ENCODE data around the gene TMEM175.

TMEM175 gene

GRCh38 chr4:966266-967112, 34.2 kb downstream of the TMEM175 start:
- H3K4me3 ChIP-seq (ENCODE audit: low read length), result no peak overlapping the region
- no CpG with 5 or more reads among the region's 48 CpGs for WGBS (ENCODE audit: insufficient coverage, insufficient read length)
- H3K36me3 ChIP-seq (ENCODE audit: control insufficient read depth, insufficient read depth, low read length), result peaks cover 5% of the 10 kb centered on the region; the same call in 1 of the 2 replicates
- peaks cover 3% of the 10 kb centered on the region for H3K4me1 ChIP-seq (ENCODE audit: control insufficient read depth, insufficient read depth, low read length)
- H3K27ac ChIP-seq (ENCODE audit: low read length), result no peak overlapping the region
- no peaks in the 10 kb centered on the region for H3K9me3 ChIP-seq (ENCODE audit: control insufficient read depth, insufficient read depth, low read length)
- DNase-seq (ENCODE audit: low read depth, low spot score), result no peak
- no peaks in the 10 kb centered on the region for H3K27me3 ChIP-seq (ENCODE audit: control insufficient read depth, insufficient read depth, low read length)

GRCh38 chr4:967113-968104, 35.1 kb downstream of the TMEM175 start:
- no peaks in the 10 kb centered on the region; the same call in 1 of the 2 replicates for H3K27me3 ChIP-seq (ENCODE audit: control insufficient read depth, insufficient read depth, low read length)
- no peak for DNase-seq (ENCODE audit: low read depth, low spot score)
- peak overlapping the region; percentile 9; the same call in 1 of the 2 replicates for H3K4me3 ChIP-seq (ENCODE audit: low read length)

GRCh38 chr4:968221-968620, 36.0 kb downstream of the TMEM175 start:
- peaks cover 3% of the 10 kb centered on the region for H3K4me1 ChIP-seq (ENCODE audit: control insufficient read depth, insufficient read depth, low read length)
- DNase-seq (ENCODE audit: low read depth, low spot score), result no peak
- H3K36me3 ChIP-seq (ENCODE audit: control insufficient read depth, insufficient read depth, low read length), result peaks cover 4% of the 10 kb centered on the region; the same call in 1 of the 2 replicates
- H3K27me3 ChIP-seq (ENCODE audit: control insufficient read depth, insufficient read depth, low read length), result no peaks in the 10 kb centered on the region; the same call in 1 of the 2 replicates
- H3K27ac ChIP-seq (ENCODE audit: low read length), result no peak overlapping the region
- H3K4me3 ChIP-seq (ENCODE audit: low read length), result no peak overlapping the region; the same call in 1 of the 2 replicates
- no CpG with 5 or more reads among the region's 24 CpGs for WGBS (ENCODE audit: insufficient coverage, insufficient read length)
- no peaks in the 10 kb centered on the region for H3K9me3 ChIP-seq (ENCODE audit: control insufficient read depth, insufficient read depth, low read length)

More at GRCh38 chr4:967113-968104, 35.1 kb downstream of the TMEM175 start:
- Histone ChIP-seq H3K27ac (ENCODE audit: low read length) (no peak overlapping the region), H3K4me1 (ENCODE audit: control insufficient read depth, insufficient read depth, low read length) (peaks cover 3% of the 10 kb centered on the region), H3K36me3 (ENCODE audit: control insufficient read depth, insufficient read depth, low read length) (peaks cover 5% of the 10 kb centered on the region; the same call in 1 of the 2 replicates), H3K9me3 (ENCODE audit: control insufficient read depth, insufficient read depth, low read length) (no peaks in the 10 kb centered on the region)
- no CpG with 5 or more reads among the region's 76 CpGs for WGBS (ENCODE audit: insufficient coverage, insufficient read length)

GRCh38 chr4:968621-969394, 36.5 kb downstream of the TMEM175 start:
- no CpG with 5 or more reads among the region's 23 CpGs for WGBS (ENCODE audit: insufficient coverage, insufficient read length)
- no peaks in the 10 kb centered on the region; the same call in 1 of the 2 replicates for H3K27me3 ChIP-seq (ENCODE audit: control insufficient read depth, insufficient read depth, low read length)
- no peaks in the 10 kb centered on the region for H3K9me3 ChIP-seq (ENCODE audit: control insufficient read depth, insufficient read depth, low read length)
- DNase-seq (ENCODE audit: low read depth, low spot score), result no peak
- H3K4me1 ChIP-seq (ENCODE audit: control insufficient read depth, insufficient read depth, low read length), result peaks cover 3% of the 10 kb centered on the region
- no peak overlapping the region for H3K27ac ChIP-seq (ENCODE audit: low read length)
- 0 out of 2 replicates have a peak, but pooled peaks cover 3% of the 10 kb centered on the region for H3K36me3 ChIP-seq (ENCODE audit: control insufficient read depth, insufficient read depth, low read length)
- no peak overlapping the region for H3K4me3 ChIP-seq (ENCODE audit: low read length)

- 0 out of 2 replicates have a peak, but pooled peaks cover 3% of the 10 kb centered on the region for H3K36me3 ChIP-seq (ENCODE audit: control insufficient read depth, insufficient read depth, low read length)
- H3K9me3 ChIP-seq (ENCODE audit: control insufficient read depth, insufficient read depth, low read length), result no peaks in the 10 kb centered on the region
- no peaks in the 10 kb centered on the region; the same call in 1 of the 2 replicates for H3K27me3 ChIP-seq (ENCODE audit: control insufficient read depth, insufficient read depth, low read length)
- H3K27ac ChIP-seq (ENCODE audit: low read length), result no peak overlapping the region
- H3K4me3 ChIP-seq (ENCODE audit: low read length), result no peak overlapping the region
- no CpG with 5 or more reads among the region's 25 CpGs for WGBS (ENCODE audit: insufficient coverage, insufficient read length)
- H3K4me1 ChIP-seq (ENCODE audit: control insufficient read depth, insufficient read depth, low read length), result peaks cover 3% of the 10 kb centered on the region
- no peak for DNase-seq (ENCODE audit: low read depth, low spot score)
Observed at GRCh38 chr4:970046-970745, 37.9 kb downstream of the TMEM175 start.

GRCh38 chr4:970854-971520, 38.7 kb downstream of the TMEM175 start:
- H3K27me3 ChIP-seq (ENCODE audit: control insufficient read depth, insufficient read depth, low read length), result no peaks in the 10 kb centered on the region; the same call in 1 of the 2 replicates
- no CpG with 5 or more reads among the region's 17 CpGs for WGBS (ENCODE audit: insufficient coverage, insufficient read length)

GRCh38 chr4:971666-972500, 39.6 kb downstream of the TMEM175 start:
- H3K9me3 ChIP-seq (ENCODE audit: control insufficient read depth, insufficient read depth, low read length), result no peaks in the 10 kb centered on the region
- no peak for DNase-seq (ENCODE audit: low read depth, low spot score)
- no peaks in the 10 kb centered on the region; the same call in 1 of the 2 replicates for H3K27me3 ChIP-seq (ENCODE audit: control insufficient read depth, insufficient read depth, low read length)
- 0 out of 2 replicates have a peak, but pooled peaks cover 3% of the 10 kb centered on the region for H3K36me3 ChIP-seq (ENCODE audit: control insufficient read depth, insufficient read depth, low read length)
- H3K4me3 ChIP-seq (ENCODE audit: low read length), result no peak overlapping the region
- WGBS (ENCODE audit: insufficient coverage, insufficient read length), result no CpG with 5 or more reads among the region's 24 CpGs
- H3K27ac ChIP-seq (ENCODE audit: low read length), result no peak overlapping the region
- peaks cover 3% of the 10 kb centered on the region for H3K4me1 ChIP-seq (ENCODE audit: control insufficient read depth, insufficient read depth, low read length)

More at GRCh38 chr4:970854-971520, 38.7 kb downstream of the TMEM175 start:
- Histone ChIP-seq H3K4me1 (ENCODE audit: control insufficient read depth, insufficient read depth, low read length) (peaks cover 3% of the 10 kb centered on the region), H3K9me3 (ENCODE audit: control insufficient read depth, insufficient read depth, low read length) (no peaks in the 10 kb centered on the region), H3K36me3 (ENCODE audit: control insufficient read depth, insufficient read depth, low read length) (0 out of 2 replicates have a peak, but pooled peaks cover 3% of the 10 kb centered on the region), H3K4me3 (ENCODE audit: low read length) (no peak overlapping the region), H3K27ac (ENCODE audit: low read length) (no peak overlapping the region)
- DNase-seq (ENCODE audit: low read depth, low spot score), result no peak

GRCh38 chr4:972651-973424, 40.6 kb downstream of the TMEM175 start:
- H3K4me3 ChIP-seq (ENCODE audit: low read length), result peak overlapping the region; percentile 41; the same call in 1 of the 2 replicates
- 0 out of 2 replicates have a peak, but pooled peaks cover 3% of the 10 kb centered on the region for H3K36me3 ChIP-seq (ENCODE audit: control insufficient read depth, insufficient read depth, low read length)
- no CpG with 5 or more reads among the region's 65 CpGs for WGBS (ENCODE audit: insufficient coverage, insufficient read length)
- H3K9me3 ChIP-seq (ENCODE audit: control insufficient read depth, insufficient read depth, low read length), result no peaks in the 10 kb centered on the region
- no peak for DNase-seq (ENCODE audit: low read depth, low spot score)
- peaks cover 3% of the 10 kb centered on the region for H3K4me1 ChIP-seq (ENCODE audit: control insufficient read depth, insufficient read depth, low read length)
- H3K27me3 ChIP-seq (ENCODE audit: control insufficient read depth, insufficient read depth, low read length), result no peaks in the 10 kb centered on the region; the same call in 1 of the 2 replicates
- no peak overlapping the region for H3K27ac ChIP-seq (ENCODE audit: low read length)
